GM23248 (cell line): ENCODE measurements around the gene MRAS. TPM values are rescaled to one million over a fixed set of nuclear protein-coding genes. Genes with fewer than 3 reads are reported as not detected.
A peak's percentile ranks its signal among the peaks of the same experiment; 100 is the strongest.

Experiments used
- DNase-seq: peaks from one replicate; pipeline ENCODE4 v3.0.0-alpha.2; 2015
- H2AFZ ChIP-seq: fragments of 200-600 bp; sonication (generic); 2 replicates; pipeline ENCODE4 v1.6.1; 2016; ENCODE audit warnings: antibody characterized with exemption
- H3F3A ChIP-seq: fragments of 200-600 bp; sonication (generic); 2 replicates; pipeline ENCODE4 v1.6.1; 2016; ENCODE audit warnings: mild to moderate bottlenecking, antibody characterized with exemption, mixed run types; ENCODE audit not compliant: insufficient read depth
- H3K27ac ChIP-seq: fragments of 200-600 bp; sonication (generic); 2 replicates; pipeline ENCODE4 v1.5.1; 2016; ENCODE audit warnings: mild to moderate bottlenecking
- H3K27me3 ChIP-seq: fragments of 200-600 bp; sonication (generic); replicated peaks from 2 replicates; pipeline ENCODE4 v1.6.1; 2016; ENCODE audit warnings: mild to moderate bottlenecking; ENCODE audit not compliant: insufficient read depth
- H3K36me3 ChIP-seq: fragments of 200-600 bp; sonication (generic); 2 replicates; pipeline ENCODE4 v1.6.1; 2016; ENCODE audit warnings: low read depth, mild to moderate bottlenecking
- H3K4me1 ChIP-seq: fragments of 200-600 bp; sonication (generic); 2 replicates; pipeline ENCODE4 v1.6.1; 2016; ENCODE audit warnings: mild to moderate bottlenecking; ENCODE audit not compliant: insufficient read depth
- H3K4me2 ChIP-seq: fragments of 200-600 bp; sonication (generic); one replicate; pipeline ENCODE4 v1.6.1; 2016; ENCODE audit warnings: mild to moderate bottlenecking; ENCODE audit not compliant: unreplicated experiment
- H3K4me3 ChIP-seq: fragments of 200-600 bp; sonication (generic); 2 replicates; pipeline ENCODE4 v1.5.1; 2016; ENCODE audit warnings: mild to moderate bottlenecking
- H3K79me2 ChIP-seq: fragments of 200-600 bp; sonication (generic); 2 replicates; pipeline ENCODE4 v1.6.1; 2016; ENCODE audit warnings: mild to moderate bottlenecking; ENCODE audit not compliant: insufficient read depth
- H3K9ac ChIP-seq: fragments of 200-600 bp; sonication (generic); 2 replicates; pipeline ENCODE4 v1.6.1; 2016; ENCODE audit warnings: mild to moderate bottlenecking
- H3K9me2 ChIP-seq: fragments of 200-600 bp; sonication (generic); 2 replicates; pipeline ENCODE4 v1.6.1; 2016; ENCODE audit warnings: mixed run types, mild to moderate bottlenecking, moderate library complexity; ENCODE audit not compliant: insufficient read depth
- H3K9me3 ChIP-seq: fragments of 200-600 bp; sonication (generic); one replicate; pipeline ENCODE4 v1.6.1; 2017; ENCODE audit warnings: low read depth
- H4K20me1 ChIP-seq: fragments of 200-600 bp; sonication (generic); 2 replicates; pipeline ENCODE4 v1.6.0; 2016; ENCODE audit not compliant: insufficient read depth
- EZH2 ChIP-seq: fragments of 200-600 bp; sonication (generic); IDR thresholded peaks from 2 replicates; pipeline ENCODE4 v1.6.1; 2018; ENCODE audit warnings: antibody characterized with exemption, mild to moderate bottlenecking; ENCODE audit not compliant: insufficient read depth, poor library complexity, severe bottlenecking
- EZH2phosphoT487 ChIP-seq: fragments of 200-600 bp; sonication (generic); IDR thresholded peaks from 2 replicates; pipeline ENCODE4 v1.6.1; 2018; ENCODE audit warnings: antibody characterized with exemption, moderate library complexity, mild to moderate bottlenecking, low read depth; ENCODE audit not compliant: insufficient read depth
- WGBS, 2 experiments: methylation state at CpG; one replicate each; pipeline ENCODE4 v1.1.6; 2015 to 2017; ENCODE audit warnings: low lambda C conversion rate in 2 of 2, low coverage in 1 of 2; ENCODE audit errors: missing lambda C conversion rate in 2 of 2; 5-methylcytosine and 5-hydroxymethylcytosine counted together
- in situ Hi-C: fragments of 300-500 bp; cut with MboI; formaldehyde crosslinking; loops from 2 replicates; pipeline ENCODE4 v1.15.0; 2020
- polyA plus RNA-seq: library from polyadenylated mRNA; unstranded; fragments of >200 nt; fragmentation: Nextera tagmentation; extraction: Ambion mirVana; gene quantifications from 2 replicates; pipeline ENCODE4 v1.2.1, GENCODE V29; 2016
- total RNA-seq: library from RNA; depleted of rRNA; stranded (reverse); fragments of >200 nt; shearing (Covaris generic); gene quantifications from 2 replicates; pipeline ENCODE4 v1.2.3, GENCODE V29; 2014

Gene MRAS
- total and polyA plus RNA-seq, 2 experiments from 2014 or later, result 54.9 to 65.1 TPM

DNA sequence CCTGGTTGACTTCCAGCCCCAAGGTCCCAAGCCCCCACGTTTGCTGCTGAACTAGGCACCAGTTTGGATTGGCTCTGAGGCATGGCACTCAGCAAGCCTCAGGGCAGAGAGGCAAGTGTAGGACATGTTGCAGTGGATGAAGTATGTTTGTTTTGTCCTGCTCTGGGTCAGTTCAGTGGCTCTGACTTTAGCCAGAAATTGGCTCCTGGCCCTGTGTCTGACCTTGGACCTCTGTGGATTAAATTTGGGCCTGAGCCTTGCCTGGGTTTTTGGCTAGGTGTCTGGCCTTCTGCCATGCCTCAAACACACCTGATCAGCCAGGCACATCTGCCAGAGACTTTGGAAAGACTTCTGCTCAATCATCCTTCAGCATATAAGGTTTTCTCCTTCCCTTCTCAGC, 3.6 kb upstream of the MRAS start:
- no peak overlapping the region for H3K4me2 ChIP-seq
- no peak overlapping the region for H3K27ac ChIP-seq
- WGBS, 2 experiments, result 69 to 72% methylated on average over 1 of the region's 1 CpG
- no peaks in the 10 kb centered on the region for H3K9me2 ChIP-seq
- H3K4me3 ChIP-seq, result no peak overlapping the region
- peaks cover under 1% of the 10 kb centered on the region; the same call in 1 of the 2 replicates for H3K4me1 ChIP-seq
- H3K9ac ChIP-seq, result no peak overlapping the region
- in situ Hi-C loops, result no loop called here
- DNase-seq, result no peak
- H3K36me3 ChIP-seq, result no peaks in the 10 kb centered on the region
- no peaks in the 10 kb centered on the region for H4K20me1 ChIP-seq
- H3F3A ChIP-seq, result no peaks in the 10 kb centered on the region
- TF ChIP-seq EZH2phosphoT487 (no peak), EZH2 (no peak)
- H3K79me2 ChIP-seq, result peaks cover 7% of the 10 kb centered on the region; the same call in 1 of the 2 replicates
- no peak overlapping the region for H2AFZ ChIP-seq
- H3K27me3 ChIP-seq, result no peaks in the 10 kb centered on the region
- no peaks in the 10 kb centered on the region for H3K9me3 ChIP-seq

DNA sequence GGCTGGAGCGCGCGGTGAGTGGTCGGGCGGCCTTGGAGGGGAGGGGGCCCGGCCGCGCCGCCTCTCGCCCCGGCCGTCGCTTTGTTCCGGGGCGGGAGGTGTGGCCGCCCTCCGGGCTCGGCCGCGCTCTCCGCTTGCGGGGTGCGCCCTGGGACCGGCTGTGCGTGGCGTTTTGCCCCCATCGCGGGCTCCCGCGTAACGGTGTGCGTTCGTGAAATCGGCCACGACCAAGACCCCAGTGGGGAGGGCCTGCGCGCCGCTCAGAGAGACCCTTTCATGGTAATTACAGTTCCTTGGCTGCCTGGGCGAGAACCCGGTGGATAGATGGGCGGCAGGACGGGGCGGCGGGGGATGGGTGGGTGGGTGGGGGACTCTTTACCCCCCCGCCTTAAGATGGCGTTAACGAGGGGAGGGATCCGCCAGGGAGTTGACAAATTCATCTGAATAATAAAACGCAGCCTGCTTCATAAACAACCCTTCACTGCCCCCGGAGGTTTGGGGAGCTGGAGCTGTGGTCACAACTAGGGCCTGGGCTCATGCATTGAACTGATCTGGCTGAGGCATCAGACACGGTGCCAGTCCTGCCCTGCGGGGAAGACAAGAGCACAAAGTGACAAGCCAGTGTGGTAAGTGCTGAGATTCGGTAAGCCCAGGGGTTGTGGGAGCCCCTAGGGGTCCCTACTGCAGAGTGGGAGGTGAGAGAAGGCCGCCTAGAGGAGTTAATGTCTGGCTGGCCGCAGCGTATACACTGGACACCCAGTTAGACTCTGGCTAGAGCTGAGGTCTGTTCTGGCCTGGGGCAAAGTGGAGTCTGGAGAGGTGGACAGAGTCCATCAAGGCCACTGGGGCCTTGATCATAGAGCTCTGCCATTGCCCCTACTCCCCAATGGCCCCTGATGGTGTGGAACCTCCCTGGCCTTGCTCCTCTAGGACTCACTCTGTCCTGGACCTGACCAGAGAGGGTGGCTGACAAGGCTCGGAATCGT, 668 bp downstream of the MRAS start:
- H2AFZ ChIP-seq, result peak overlapping the region; percentile 93
- peak overlapping the region; percentile 90 for H3K4me2 ChIP-seq
- no peaks in the 10 kb centered on the region for H4K20me1 ChIP-seq
- peak overlapping the region; percentile 83 for H3K27ac ChIP-seq
- H3K4me3 ChIP-seq, result peak overlapping the region; percentile 79
- TF ChIP-seq EZH2phosphoT487 (no peak), EZH2 (no peak)
- WGBS, 2 experiments, result 1% methylated on average over 47 of the region's 58 CpGs
- no peaks in the 10 kb centered on the region for H3K9me2 ChIP-seq
- H3K27me3 ChIP-seq, result no peaks in the 10 kb centered on the region
- peaks cover 20% of the 10 kb centered on the region for H3K4me1 ChIP-seq
- peak overlapping the region; percentile 89 for H3K9ac ChIP-seq
- H3K36me3 ChIP-seq, result no peaks in the 10 kb centered on the region
- in situ Hi-C loops, result no loop called here
- H3F3A ChIP-seq, result no peaks in the 10 kb centered on the region
- peak; percentile 72 for DNase-seq
- no peaks in the 10 kb centered on the region for H3K9me3 ChIP-seq
- peaks cover 48% of the 10 kb centered on the region for H3K79me2 ChIP-seq

DNA sequence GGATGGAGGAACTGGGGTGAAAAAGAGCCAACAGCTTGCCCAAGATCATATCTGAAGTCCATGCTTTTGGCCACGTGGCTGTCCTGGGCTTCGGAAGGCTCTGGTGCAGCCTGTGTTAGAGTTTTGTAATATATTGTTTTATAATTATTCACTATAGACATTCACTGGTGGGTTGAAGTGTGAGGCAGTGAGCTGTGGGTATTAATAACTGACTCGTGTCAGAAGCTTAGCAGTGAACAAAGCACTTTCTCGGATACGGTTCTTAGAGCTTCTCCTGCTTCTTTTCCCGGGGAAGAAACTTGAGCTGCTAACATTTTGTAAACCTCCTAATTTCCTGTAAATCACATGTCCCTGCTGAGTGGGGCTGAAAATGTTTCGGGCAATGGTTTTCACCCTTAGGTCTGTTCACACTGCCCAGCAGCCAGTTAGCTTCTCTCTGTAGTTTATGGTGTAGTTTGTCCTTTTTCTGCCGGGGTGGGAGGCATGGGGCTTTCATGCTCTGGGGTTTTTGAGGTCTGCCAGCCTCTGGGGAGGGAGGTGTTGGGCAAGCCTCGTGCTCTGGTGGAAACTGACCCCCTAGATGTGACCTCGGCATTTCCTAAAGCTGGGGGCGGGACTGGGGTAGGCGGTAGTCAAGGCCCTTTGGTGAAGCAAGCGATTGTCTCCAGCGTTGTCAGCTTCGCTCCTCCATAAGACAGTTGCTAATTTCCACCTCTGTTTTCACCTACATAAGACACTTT, 1.7 kb downstream of the MRAS start:
- H3K9me3 ChIP-seq, result no peaks in the 10 kb centered on the region
- H3K27me3 ChIP-seq, result no peaks in the 10 kb centered on the region
- H2AFZ ChIP-seq, result peak overlapping the region; percentile 70
- no peaks in the 10 kb centered on the region for H3F3A ChIP-seq
- WGBS, 2 experiments, result 35 to 39% methylated on average over 15 of the region's 15 CpGs
- in situ Hi-C loops, result no loop called here
- peak overlapping the region; percentile 79 for H3K4me3 ChIP-seq
- H3K9ac ChIP-seq, result peak overlapping the region; percentile 89
- peak overlapping the region; percentile 83 for H3K27ac ChIP-seq
- DNase-seq, result peak; percentile 63
- no peaks in the 10 kb centered on the region for H4K20me1 ChIP-seq
- H3K4me2 ChIP-seq, result peak overlapping the region; percentile 81
- H3K4me1 ChIP-seq, result peaks cover 20% of the 10 kb centered on the region
- no peaks in the 10 kb centered on the region for H3K9me2 ChIP-seq
- H3K36me3 ChIP-seq, result peaks cover under 1% of the 10 kb centered on the region; the same call in 1 of the 2 replicates
- peaks cover 59% of the 10 kb centered on the region for H3K79me2 ChIP-seq
- TF ChIP-seq EZH2phosphoT487 (no peak), EZH2 (no peak)

DNA sequence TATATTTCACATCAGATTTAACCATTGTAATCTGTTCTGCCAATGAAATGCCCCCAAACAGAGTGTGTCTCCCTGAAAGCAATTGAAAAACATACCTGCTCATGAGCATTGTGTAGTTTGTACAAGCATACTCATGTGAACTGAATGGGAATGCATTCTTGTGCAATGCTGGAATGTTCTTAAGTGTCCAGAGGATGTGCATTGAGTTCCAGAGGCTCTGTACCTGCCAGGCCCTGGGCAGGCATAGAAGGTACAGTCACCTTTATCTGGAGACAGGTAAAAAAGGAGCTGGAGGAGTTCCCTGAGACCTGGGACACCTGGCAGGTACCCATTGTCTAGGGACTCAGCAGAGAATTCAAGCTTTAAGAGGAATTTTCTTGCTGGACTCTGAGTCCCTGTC, 2.8 kb downstream of the MRAS start:
- Histone ChIP-seq H3K4me2 (no peak overlapping the region), H3K9me3 (no peaks in the 10 kb centered on the region), H3F3A (no peaks in the 10 kb centered on the region), H3K9me2 (no peaks in the 10 kb centered on the region), H2AFZ (no peak overlapping the region), H3K36me3 (peaks cover 8% of the 10 kb centered on the region; the same call in 1 of the 2 replicates), H3K4me1 (peaks cover 20% of the 10 kb centered on the region), H3K4me3 (no peak overlapping the region), H3K9ac (no peak overlapping the region), H4K20me1 (no peaks in the 10 kb centered on the region), H3K79me2 (peaks cover 69% of the 10 kb centered on the region), H3K27ac (no peak overlapping the region), H3K27me3 (no peaks in the 10 kb centered on the region)
- in situ Hi-C loops, result no loop called here
- no peak for TF ChIP-seq EZH2
- TF ChIP-seq EZH2phosphoT487, result no peak
- no peak for DNase-seq
